Activated CD8-positive, alpha-beta memory T cell treated with anti-CD3 and anti-CD28 coated beads, Interleukin-2, amount 50 U/mL, for 24 hours (primary cell): Measurements from ENCODE around the gene GABRG3.
"Not testable (repeated sequence)": the region's sequence is repeated elsewhere in the genome, so short reads cannot be mapped to it uniquely, and the experiment has no call there.

Source experiments
- DNase-seq: peaks from one replicate; pipeline ENCODE4 v3.0.0-alpha.2; 2020; ENCODE audit errors: extremely low read depth

The GABRG3 gene

GRCh38 chr15:27328608-27329007 lies 357.6 kb downstream of the GABRG3 start:
- DNase-seq, result no peak

- DNase-seq, result no peak
Measured at GRCh38 chr15:27330326-27330725, 359.3 kb downstream of the GABRG3 start.

- no peak for DNase-seq
Measured at GRCh38 chr15:27336676-27337075, 365.7 kb downstream of the GABRG3 start.

- DNase-seq, result no peak
Measured at GRCh38 chr15:27339138-27339537, 368.2 kb downstream of the GABRG3 start.

GRCh38 chr15:27341780-27342343 lies 370.9 kb downstream of the GABRG3 start:
- DNase-seq, result no peak

- DNase-seq, result no peak
Measured at GRCh38 chr15:27342991-27343390, 372.0 kb downstream of the GABRG3 start.

- no peak for DNase-seq
Measured at GRCh38 chr15:27352136-27352535, 381.2 kb downstream of the GABRG3 start.

GRCh38 chr15:27353856-27354255 lies 382.9 kb downstream of the GABRG3 start:
- no peak for DNase-seq

GRCh38 chr15:27358751-27359434 lies 387.9 kb downstream of the GABRG3 start:
- DNase-seq, result no peak

- no peak for DNase-seq
Measured at GRCh38 chr15:27359586-27359985, 388.6 kb downstream of the GABRG3 start.

- DNase-seq, result no peak
Measured at GRCh38 chr15:27360316-27360715, 389.3 kb downstream of the GABRG3 start.

- DNase-seq, result no peak
Measured at GRCh38 chr15:27361438-27361837, 390.5 kb downstream of the GABRG3 start.

GRCh38 chr15:27365456-27365855 lies 394.5 kb downstream of the GABRG3 start:
- DNase-seq, result no peak

GRCh38 chr15:27377391-27377790 lies 406.4 kb downstream of the GABRG3 start:
- DNase-seq, result not testable (repeated sequence)

GRCh38 chr15:27382361-27383025 lies 411.5 kb downstream of the GABRG3 start:
- DNase-seq, result no peak

- DNase-seq, result no peak
Measured at GRCh38 chr15:27383726-27384125, 412.7 kb downstream of the GABRG3 start.

GRCh38 chr15:27392163-27392562 lies 421.2 kb downstream of the GABRG3 start:
- DNase-seq, result no peak

GRCh38 chr15:27396521-27396920 lies 425.5 kb downstream of the GABRG3 start:
- DNase-seq, result no peak

- no peak for DNase-seq
Measured at GRCh38 chr15:27396996-27397395, 426.0 kb downstream of the GABRG3 start.

- no peak for DNase-seq
Measured at GRCh38 chr15:27398631-27399161, 427.7 kb downstream of the GABRG3 start.

- DNase-seq, result no peak
Measured at GRCh38 chr15:27399241-27399640, 428.3 kb downstream of the GABRG3 start.

GRCh38 chr15:27401471-27401870 lies 430.5 kb downstream of the GABRG3 start:
- DNase-seq, result no peak

GRCh38 chr15:27408428-27408827 lies 437.4 kb downstream of the GABRG3 start:
- no peak for DNase-seq
